SU-DHL-6 (cell line): ENCODE data around the gene BANF2.

Experiments used
- EZH2phosphoT487 ChIP-seq: fragments of 200-600 bp; sonication (generic), shearing (Covaris generic); conservative IDR thresholded peaks from 2 replicates; pipeline ENCODE4 v1.6.1; 2018; ENCODE audit warnings: mild to moderate bottlenecking, antibody characterized with exemption, low read length, moderate library complexity, mixed read lengths
- TF ChIP-seq, protein P1 (sequence below): fragments of 200-600 bp; sonication (generic); IDR thresholded peaks from one replicate; pipeline ENCODE4 v1.5.1; 2017; ENCODE audit warnings: antibody characterized with exemption, mild to moderate bottlenecking, low read length, moderate library complexity; ENCODE audit not compliant: insufficient read depth, poor library complexity, severe bottlenecking

DNA sequence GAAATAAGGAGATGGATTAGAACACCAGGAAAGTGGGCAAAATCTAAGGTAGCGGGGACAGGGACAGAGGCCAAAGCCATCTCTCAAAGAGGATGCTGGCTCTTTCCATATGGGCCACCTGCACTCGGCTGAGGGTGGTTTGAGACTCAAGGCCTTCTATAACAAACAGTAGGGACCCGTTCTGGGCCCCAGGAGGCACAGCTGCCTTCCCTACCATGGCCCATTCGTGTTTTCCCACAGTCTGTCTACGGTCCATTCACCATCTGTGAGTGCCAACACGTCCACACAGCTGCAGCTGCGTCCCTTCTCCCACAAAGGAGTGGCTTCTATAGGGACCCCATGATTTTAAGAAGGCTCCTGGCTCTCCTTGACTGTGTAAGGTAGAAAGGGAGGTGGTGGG, 871 bp downstream of the BANF2 start:
- TF ChIP-seq, protein P1, sequence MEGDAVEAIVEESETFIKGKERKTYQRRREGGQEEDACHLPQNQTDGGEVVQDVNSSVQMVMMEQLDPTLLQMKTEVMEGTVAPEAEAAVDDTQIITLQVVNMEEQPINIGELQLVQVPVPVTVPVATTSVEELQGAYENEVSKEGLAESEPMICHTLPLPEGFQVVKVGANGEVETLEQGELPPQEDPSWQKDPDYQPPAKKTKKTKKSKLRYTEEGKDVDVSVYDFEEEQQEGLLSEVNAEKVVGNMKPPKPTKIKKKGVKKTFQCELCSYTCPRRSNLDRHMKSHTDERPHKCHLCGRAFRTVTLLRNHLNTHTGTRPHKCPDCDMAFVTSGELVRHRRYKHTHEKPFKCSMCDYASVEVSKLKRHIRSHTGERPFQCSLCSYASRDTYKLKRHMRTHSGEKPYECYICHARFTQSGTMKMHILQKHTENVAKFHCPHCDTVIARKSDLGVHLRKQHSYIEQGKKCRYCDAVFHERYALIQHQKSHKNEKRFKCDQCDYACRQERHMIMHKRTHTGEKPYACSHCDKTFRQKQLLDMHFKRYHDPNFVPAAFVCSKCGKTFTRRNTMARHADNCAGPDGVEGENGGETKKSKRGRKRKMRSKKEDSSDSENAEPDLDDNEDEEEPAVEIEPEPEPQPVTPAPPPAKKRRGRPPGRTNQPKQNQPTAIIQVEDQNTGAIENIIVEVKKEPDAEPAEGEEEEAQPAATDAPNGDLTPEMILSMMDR, result no peak
- no peak for TF ChIP-seq EZH2phosphoT487
